Pericardium fibroblast (primary cell): ENCODE data around the gene CASP10. TPM values are rescaled to one million over a fixed set of nuclear protein-coding genes. Genes with fewer than 3 reads are reported as not detected.

Source experiments
- total RNA-seq: library from RNA; depleted of rRNA; stranded (reverse); fragments of >200 nt; gene quantifications from 2 replicates; pipeline ENCODE4 v1.2.3, GENCODE V29; 2015

CASP10 gene, protein sequence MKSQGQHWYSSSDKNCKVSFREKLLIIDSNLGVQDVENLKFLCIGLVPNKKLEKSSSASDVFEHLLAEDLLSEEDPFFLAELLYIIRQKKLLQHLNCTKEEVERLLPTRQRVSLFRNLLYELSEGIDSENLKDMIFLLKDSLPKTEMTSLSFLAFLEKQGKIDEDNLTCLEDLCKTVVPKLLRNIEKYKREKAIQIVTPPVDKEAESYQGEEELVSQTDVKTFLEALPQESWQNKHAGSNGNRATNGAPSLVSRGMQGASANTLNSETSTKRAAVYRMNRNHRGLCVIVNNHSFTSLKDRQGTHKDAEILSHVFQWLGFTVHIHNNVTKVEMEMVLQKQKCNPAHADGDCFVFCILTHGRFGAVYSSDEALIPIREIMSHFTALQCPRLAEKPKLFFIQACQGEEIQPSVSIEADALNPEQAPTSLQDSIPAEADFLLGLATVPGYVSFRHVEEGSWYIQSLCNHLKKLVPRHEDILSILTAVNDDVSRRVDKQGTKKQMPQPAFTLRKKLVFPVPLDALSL
- 4.0 and 6.2 TPM in 2 replicates for total RNA-seq

DNA sequence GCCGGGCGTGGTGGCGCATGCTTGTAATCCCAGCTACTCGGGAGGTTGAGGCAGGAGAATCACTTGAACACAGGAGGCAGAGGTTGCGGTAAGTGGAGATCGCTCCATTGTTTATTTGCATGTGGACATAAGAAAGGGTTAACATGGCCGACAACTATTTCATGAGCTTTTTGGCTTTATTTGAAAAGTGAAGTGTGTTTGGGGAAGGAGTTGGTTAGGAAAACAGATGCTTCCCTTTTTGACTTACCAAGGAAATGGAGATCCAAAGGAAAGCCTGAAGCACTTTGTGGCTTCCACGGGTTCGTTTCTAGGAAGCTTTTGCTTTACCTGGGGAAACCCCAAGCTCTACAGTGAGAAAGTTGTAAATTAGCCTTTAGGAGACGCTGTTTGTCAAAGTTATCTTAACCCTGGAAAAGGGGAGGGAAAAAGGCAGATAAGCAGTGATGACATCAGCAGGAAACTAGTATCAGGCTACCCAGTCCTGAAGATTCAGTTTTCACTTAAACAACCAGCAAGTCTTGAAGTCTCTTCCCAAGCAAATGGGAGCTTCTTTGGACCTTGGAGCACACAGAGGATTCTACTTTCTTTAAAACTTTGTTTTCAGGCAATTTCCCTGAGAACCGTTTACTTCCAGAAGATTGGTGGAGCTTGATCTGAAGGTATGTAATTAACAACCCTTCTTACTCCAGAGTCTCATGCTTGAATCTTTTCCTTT lies at the start of gene CASP10:
Gene CASP10, plus strand, starts transcription at position 492 of the 715 bp plus-strand sequence. CDS start 2,637 bp downstream, outside the sequence.

GRCh38 chr2:201260302-201260800 lies 77.4 kb downstream of the CASP10 start, which contains the start of gene CASP8:
Gene CASP8 (plus strand): TSS chr2:201260536. CDS start chr2:201266487, 5,951 bp downstream.

Other genes starting within 250 kb of the CASP10 start
- 6.2 and 11.9 TPM in 2 replicates for gene ORC2, start 219.5 kb upstream of the CASP10 start, total RNA-seq
- 2.2 and 9.4 TPM in 2 replicates for gene HYCC2, start 111.5 kb upstream of the CASP10 start, total RNA-seq
- gene NDUFB3, start 111.1 kb upstream of the CASP10 start, total RNA-seq = 48.8 and 55.9 TPM in 2 replicates
- 21.2 and 34.2 TPM in 2 replicates for gene CFLAR, start 67.0 kb upstream of the CASP10 start, total RNA-seq
- 8.9 and 18.2 TPM in 2 replicates for gene CASP8, start 77.4 kb downstream of the CASP10 start, total RNA-seq
- not detected in 2 replicates for gene FLACC1, start 174.2 kb downstream of the CASP10 start, total RNA-seq